Activated CD4-positive, alpha-beta T cell treated with anti-CD3 and anti-CD28 coated beads, Interleukin-10, Interleukin-2, amounts not matched to agents 100 ng/mL and 50 ng/mL, durations not matched to agents 16 hours and 8 hours (primary cell): ENCODE data around the gene CFAP251.
"Not testable (repeated sequence)": the region's sequence is repeated elsewhere in the genome, so short reads cannot be mapped to it uniquely, and the experiment has no call there.

Experiments used
- DNase-seq: peaks from one replicate; pipeline ENCODE4 v3.0.0-alpha.2; 2020

Gene CFAP251

GRCh38 chr12:122030424-122031035 lies 112.1 kb downstream of the CFAP251 start:
- no peak for DNase-seq

GRCh38 chr12:122031342-122032216 lies 113.2 kb downstream of the CFAP251 start:
- peak; percentile 54 for DNase-seq

- no peak for DNase-seq
Observed at GRCh38 chr12:122032580-122032979, 114.2 kb downstream of the CFAP251 start.

- DNase-seq, result no peak
Observed at GRCh38 chr12:122035292-122035691, 116.9 kb downstream of the CFAP251 start.

GRCh38 chr12:122036153-122036552 lies 117.8 kb downstream of the CFAP251 start:
- DNase-seq, result no peak

GRCh38 chr12:122040579-122041386 lies 122.4 kb downstream of the CFAP251 start:
- no peak for DNase-seq

- DNase-seq, result not testable (repeated sequence)
Observed at GRCh38 chr12:122041458-122041857, 123.1 kb downstream of the CFAP251 start.

GRCh38 chr12:122042910-122043309 lies 124.5 kb downstream of the CFAP251 start:
- no peak for DNase-seq

GRCh38 chr12:122043476-122043875 lies 125.1 kb downstream of the CFAP251 start:
- no peak for DNase-seq

GRCh38 chr12:122045262-122045661 lies 126.9 kb downstream of the CFAP251 start:
- DNase-seq, result no peak

GRCh38 chr12:122046145-122046544 lies 127.8 kb downstream of the CFAP251 start:
- DNase-seq, result no peak

- no peak for DNase-seq
Observed at GRCh38 chr12:122048151-122048550, 129.8 kb downstream of the CFAP251 start.

- no peak for DNase-seq
Observed at GRCh38 chr12:122049827-122050226, 131.4 kb downstream of the CFAP251 start.

- no peak for DNase-seq
Observed at GRCh38 chr12:122050706-122051105, 132.3 kb downstream of the CFAP251 start.

- no peak for DNase-seq
Observed at GRCh38 chr12:122051231-122051876, 133.0 kb downstream of the CFAP251 start.

GRCh38 chr12:122052285-122052684 lies 133.9 kb downstream of the CFAP251 start:
- no peak for DNase-seq
